Fibroblast of skin of right quadriceps (primary cell): ENCODE data around the gene LHPP.

Experiments
- DNase-seq: peaks from one replicate; pipeline ENCODE4 v3.0.0-alpha.2; 2013

LHPP gene

DNA sequence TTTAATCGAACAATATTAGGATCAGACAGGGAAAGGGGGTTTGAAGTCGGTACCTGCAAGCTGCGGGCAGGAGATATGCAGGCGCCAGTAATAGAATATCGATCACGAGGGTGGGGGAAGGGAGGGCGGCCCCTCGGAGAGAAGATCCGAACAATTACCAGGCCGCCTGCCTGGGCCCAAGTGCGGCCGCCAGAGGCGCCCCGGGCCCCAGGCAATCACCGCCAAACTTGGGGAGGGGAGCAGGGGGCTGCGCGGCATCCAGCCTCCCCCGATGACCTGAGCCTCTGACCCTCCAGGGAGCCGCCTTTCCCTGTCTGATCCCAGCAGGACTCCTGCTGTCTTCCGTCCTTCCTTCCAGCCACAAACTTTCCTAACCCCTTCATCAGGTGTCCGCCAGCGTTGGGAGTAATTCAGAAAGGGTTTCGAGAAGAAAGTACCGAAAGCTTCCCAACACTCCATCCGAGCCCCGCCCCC lies 12.9 kb upstream of the LHPP start:
- no peak for DNase-seq

DNA sequence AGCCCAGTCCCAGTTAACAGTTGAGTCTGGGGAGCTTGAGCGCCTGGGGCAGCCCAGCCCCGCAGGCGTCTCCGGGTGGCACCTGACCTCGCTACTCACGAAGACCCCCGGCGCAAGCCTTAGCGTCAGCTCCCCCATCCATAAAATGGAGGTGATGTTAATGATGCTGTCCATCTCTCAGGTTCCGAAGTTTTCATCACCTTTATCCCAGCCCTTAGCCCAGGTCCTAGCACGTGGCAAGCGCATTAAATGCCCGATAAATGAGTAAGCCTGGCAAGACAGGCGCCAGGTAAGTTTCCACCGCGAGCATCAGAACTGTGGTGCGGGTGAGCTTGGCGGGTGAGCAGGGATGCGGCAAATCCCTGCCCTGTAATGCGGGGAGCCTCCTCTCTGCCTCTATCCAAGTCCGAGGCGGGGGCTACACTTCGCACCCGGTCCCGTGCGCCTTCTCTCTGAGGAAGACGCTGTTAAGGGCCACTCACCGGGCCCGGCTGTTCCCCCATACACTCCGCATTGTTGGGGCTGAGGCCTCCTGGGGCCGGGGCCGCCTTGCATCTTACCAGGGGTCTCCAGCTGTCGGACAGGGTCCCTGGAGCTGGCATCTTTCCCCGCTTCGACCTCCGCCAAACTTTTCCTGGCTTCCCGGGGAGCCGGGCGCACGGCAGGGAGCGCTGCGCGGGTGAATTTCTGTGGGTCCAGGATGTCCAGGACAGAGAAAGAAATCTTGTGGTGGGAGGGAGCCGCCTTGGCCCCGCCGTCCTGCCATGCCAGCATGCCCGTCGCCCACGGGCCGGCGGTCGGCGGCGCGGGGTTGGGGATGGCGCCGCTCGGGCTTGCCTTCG lies 12.2 kb upstream of the LHPP start:
- no peak for DNase-seq

DNA sequence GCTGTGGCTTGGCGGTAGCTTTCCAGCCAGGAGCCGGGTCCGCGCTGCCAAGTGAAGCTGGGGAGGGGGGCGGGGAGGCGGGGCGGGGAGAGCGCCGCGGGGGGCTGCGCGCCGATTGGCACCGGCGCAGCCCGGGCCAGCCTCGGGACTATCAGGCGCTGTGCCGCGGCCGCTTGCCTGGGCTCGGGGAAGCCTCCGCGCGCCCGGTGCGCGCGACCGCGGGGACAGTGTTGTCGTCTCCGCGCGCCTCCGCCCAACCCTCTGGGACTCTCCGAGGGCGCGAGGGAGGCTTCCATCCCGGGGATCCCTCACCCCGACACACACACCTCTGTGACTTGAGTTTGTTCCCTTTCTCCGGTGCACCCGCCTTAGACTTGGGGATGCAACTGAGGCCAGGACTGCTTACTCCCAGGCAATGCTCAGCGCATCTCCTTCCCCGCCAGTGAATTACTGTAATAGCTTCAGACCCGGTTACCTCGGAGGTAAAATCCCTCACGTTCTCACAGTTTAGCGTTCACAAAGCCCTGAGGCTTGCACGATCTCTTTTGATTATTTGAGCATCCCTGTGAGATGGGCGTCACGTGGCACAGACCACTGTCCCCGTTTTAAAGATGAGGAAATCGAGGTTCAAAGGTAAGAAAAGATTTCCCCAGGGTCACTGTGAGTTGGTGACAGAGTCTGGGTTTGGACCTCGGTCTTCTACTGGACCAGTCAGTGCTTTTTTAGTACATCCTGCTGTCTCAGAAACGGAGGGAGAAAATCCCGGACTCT lies 11.4 kb upstream of the LHPP start, which contains the start of gene NKX1-2:
TSS of gene NKX1-2 (minus strand) at position 24 of the 771 bp plus-strand sequence. CDS start 92 bp downstream, outside the sequence.
- DNase-seq = no peak

DNA sequence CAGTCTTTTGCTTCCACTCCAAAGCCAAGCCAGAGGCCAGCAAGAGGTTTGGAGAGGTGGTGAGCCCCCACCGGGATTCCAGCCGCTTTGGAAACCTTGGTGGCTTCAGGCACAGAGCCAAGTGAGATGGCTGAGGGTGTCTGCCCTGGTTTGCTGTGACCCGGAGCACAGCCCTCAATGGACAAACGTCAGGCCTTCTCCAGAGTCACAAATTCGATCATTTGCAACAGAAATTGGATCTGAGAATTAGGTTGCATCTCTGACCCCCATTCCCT lies 10.9 kb upstream of the LHPP start:
- DNase-seq = no peak

DNA sequence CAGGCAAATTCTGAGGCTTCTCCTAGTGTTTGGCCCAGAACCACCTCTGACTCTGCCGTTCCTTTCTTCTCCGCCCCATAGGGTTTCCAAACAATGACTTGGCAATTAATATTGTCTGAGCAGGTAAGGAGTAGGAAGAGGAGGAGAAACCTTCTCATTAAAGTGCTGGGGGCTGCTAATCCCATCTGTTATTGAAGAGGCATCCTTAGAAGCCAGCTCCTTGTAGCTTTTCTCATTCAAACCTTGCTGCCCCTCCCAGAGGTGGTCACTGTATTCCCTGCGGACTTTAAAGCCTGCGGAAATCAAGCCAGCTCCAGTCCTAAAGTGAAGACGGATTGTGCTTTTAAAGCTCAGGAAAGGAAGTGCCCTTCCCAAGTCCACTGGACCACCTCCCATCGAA lies 10.3 kb upstream of the LHPP start:
- DNase-seq = no peak

DNA sequence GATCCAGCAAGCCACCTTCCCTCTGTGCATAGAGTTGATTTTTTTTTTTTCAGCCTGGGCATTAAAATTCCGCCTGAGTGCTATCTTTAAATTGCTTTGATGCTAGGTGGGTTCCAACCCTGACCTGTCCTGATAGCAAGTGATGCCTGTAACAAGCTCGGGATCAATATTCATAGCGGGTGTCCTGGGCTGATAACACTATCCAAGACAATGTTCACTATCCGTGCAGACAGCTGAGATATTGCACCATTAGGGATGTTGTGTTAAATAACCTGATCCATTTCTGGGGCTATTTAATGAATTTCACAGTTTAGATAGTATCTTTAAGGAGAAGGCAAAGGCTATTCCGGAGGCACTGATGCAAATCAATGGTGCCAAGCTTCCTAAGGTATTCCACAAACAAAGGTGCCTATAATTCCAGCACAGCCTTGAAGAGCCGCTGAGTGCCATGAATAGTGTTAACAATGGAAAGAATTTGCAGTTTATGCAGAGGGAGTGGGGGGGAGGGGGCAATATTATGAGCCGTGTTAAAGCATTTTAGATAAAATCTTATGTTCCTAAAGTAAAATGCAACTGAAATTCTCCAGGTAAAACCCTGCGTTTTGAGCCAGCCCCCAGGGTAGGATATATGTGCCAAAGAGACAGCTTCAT lies 7.5 kb upstream of the LHPP start:
- no peak for DNase-seq

DNA sequence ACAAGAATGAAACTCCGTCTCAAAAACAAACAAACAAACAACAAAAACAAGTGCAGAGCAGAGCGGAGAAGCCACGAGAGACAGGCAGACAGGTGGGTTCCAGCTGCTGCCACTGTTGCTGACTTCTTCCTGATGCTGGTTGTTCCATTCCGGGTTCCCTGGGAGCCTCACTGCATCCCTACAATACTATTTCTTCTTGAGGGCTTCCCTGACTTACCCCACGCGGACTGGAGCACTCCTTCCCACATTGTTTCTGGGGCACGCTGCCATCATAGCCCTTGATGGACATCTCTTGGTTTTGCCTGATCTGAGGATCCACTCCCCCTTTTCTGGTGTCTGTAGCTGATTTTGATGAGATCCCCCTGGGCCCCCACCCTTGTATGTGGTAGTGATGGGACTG lies 6.2 kb upstream of the LHPP start:
- DNase-seq = no peak

DNA sequence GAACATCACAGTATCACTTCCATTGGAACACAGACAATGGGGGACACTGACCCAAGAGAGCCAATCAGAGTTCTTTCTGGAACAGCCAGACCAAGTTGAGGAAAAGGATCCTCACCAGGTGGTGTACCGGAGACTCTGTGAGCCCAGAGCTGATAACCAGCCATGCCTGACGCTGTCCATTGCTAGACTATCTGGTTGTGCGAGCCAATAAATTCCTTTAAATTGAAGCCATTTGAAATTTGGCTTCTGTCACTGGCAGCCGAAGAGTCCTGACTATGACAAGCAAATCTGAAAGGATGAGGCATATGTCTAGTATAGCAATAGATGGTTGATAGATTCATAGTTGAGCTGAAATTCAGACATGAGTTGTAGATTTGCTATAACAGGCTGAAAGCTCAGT lies 3.1 kb upstream of the LHPP start:
- no peak for DNase-seq

DNA sequence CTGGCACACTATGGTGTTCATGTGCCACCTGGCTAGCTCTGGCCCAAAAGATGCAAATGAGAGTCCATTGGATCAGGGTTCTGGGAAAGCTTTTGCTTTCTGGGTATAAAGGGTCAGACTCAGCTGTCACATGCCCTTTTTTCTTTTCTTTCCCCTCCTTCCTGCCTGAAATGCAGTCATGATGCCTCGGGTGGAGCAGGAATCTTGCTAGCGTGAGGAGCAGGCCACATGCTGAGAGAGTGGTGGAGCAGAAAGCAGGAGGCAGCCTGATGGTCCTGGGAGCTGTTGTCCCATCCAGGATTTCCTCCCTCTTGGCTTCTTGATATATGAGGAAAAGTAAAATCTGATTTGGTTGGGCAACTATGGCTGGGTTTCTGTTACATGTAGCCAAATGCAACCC lies 2.7 kb upstream of the LHPP start:
- no peak for DNase-seq

DNA sequence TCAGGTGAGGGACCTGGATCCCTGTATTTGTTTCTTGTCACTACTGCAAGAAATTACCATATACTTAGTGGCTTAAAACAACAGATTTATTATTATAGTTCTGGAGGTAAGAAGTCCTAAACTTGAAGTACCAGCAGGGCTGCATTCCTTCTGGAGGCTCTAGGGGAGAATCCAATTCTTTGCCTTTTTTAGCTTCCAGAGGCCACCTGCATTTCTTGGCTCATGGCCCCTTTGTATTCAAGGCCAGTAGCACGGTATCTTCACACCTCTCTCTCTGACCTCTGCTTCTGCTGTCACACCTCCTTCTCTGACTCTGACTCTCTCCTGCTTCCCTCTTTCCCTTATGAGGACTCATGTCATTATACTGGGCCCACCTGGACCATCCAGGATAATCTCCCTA lies 2.2 kb upstream of the LHPP start:
- no peak for DNase-seq

DNA sequence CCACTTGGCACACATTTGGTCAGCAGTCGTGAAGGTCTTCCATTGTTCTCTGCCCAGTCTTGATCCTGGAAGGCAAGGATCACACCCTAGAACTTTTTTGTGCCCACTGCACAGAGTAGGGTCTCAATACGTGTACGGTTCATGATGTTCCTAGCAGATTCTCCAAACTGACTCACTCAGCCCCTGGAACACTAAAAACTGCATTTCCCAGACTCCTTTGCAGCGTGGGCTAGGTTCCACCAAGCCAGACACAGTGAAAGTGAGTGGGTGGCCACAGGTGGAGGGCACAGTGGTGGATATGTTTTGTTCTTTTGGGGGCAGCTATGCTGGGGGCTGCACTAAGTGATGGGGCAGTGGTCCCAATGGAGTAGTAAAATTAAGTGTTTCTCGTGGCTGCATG lies 1.5 kb upstream of the LHPP start:
- DNase-seq = no peak

DNA sequence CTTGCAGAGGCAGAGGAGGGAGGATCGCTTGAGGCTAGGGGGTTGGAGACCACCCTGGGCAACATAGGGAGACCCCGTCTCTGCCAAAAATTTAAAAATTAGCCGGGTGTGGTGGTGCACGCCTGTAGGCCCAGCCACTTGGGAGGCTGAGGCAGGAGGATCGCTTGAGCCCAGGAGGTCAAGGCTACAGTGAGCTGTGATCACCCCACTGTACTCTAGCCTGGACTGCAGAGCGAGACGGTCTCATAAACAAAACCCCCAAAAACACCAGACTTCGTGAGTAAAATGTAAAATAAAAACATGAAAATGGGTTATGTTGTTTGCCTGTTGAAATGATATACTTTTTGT lies 699 bp downstream of the LHPP start:
- DNase-seq = no peak

DNA sequence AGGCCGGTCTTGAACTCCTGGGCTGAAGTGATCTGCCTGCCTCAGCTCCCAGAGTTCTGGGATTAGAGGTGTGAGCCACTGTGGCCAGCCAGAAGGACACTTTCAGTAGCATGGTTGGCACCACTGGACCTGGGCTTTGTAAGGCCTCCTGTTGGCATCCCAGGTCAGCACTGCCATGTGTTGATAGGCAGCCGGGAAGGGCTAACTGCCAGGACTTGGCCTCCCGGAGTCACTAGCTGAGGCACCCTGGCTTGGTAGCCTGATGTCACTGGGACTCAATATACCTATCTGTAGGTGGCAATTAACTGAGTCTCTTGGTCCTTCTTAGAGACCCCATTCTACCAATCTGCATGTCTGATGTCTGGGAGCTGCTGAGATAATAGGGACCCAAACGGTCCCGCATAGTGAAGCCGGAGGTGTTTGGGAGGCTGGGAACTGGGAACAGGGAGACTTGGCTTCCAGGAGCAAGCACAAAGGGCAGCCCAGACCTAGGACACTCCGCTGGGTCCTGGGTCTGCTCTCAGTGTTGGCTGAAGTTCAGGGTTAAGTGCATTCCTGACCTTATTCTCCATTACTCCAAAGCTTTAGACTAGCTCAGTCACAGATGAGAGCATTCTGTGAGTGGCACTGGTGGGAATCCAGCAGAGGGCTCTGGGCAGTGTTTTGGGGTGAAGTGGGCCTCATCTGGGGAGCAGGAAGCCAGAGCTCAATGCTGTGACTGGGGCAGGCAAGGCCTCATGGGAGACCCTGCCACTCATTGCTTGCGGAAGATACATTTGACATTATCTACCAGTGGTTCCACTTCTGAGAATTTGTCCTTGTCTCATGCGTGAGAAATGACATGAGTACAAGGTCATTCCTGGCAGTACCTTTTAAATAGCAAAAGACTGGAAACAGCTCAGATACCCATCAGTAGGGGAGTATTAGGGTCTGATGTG lies 2.7 kb downstream of the LHPP start:
- no peak for DNase-seq

DNA sequence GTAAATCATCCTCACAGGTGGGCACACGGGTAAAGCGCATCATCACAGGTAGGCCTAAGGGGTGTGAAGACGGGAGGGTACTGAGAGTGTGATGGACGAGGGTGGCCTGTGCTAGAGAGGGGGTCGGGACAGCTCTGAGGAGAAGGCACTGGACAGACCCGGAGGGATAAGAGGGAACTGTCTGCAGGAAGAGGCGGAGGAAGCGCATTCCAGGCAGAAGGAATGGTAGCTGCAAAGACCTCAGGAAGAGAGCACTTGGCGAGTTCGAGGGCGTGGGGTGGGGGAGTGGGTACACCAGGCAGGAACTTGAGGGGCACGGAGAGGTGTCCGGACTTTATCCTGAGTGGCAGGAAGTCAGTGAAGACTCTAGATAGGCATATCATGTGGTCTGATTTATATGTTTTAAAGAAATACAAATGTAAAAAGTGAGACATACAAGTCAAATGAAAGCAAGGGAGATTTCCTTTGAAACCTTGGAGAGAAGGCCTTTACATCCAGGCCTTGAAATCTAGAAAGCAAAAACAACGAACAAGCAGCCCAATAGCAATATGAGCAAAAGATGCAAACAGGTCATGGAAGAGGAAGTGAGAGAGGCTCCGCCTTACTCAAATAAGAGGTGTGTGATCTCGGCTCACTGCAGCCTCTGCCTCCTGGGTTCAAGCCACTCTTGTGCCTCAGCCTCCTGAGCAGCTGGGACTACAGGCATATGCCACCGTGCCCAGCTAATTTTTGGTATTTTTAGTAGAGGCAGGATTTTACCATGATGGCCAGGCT lies 3.6 kb downstream of the LHPP start:
- no peak for DNase-seq

DNA sequence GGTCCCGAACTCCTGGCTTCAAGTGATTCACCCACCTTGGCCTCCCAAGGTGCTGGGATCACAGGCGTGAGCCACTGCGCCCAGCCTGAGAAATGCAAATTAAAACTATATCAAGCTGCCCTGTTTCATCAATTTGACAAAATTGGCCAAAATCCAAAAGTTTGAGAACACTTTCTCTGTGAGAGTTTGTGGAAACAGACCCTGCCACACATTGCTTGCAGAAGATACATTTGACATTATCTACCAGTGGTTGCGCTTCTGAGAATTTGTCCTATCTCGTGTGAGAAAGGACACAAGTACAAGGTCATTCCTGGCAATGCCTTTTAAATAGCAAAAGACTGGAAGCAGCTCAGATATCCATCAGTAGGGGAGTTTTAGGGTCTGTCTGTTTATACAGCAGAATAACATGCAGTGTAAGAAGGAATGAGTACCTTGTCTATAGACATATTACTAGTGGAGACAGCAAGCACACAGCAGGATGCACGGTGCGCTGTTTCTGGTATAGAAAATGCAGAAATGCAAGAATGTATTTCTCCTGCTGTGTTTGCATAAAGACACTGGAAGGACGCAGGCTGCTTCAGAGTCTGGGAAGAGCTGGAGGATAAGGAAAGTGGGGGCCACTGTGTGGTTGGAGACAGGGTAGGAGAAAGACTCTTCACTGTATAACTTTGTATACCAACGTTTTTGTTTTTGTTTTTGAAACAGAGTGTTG lies 4.3 kb downstream of the LHPP start:
- no peak for DNase-seq

DNA sequence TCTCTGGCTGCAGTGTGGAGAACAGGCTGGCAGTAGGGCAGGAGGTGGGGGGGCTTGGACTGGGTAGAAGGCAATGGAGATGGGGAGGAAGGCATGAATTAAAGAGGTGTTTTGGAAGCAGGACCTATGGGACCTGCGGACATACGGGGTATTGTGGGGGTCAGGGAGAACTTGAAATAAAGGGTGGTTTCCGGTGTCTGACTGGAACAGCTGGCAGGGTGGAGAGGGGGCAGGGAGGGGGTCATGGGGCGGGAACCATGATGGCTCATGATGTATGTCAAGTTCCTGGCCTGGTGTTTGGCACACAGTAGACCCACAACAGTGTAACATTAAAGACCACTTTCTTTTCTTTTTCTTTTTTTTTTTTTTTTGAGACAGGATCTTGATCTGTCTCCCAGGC lies 5.5 kb downstream of the LHPP start:
- no peak for DNase-seq

DNA sequence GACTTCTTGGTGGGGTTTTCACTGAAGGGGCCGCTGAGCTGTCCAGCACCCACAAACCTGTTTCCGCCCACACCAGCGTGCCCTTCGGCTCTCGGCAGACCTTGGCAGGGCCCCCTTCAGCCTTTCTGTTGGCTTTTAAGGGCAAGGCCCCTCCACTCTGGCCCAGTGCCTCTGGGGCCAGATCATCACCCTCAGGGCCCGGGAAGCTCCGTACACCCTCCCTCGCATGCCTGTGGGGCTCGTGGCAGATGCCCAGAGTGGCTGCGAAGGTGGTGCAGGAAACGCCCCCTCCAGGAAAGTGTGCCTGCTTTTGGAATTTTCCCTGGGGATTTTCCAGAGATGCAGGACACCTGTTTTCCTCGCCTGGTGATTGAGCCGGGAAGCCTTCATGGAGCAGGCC lies 7.0 kb downstream of the LHPP start:
- DNase-seq = no peak

DNA sequence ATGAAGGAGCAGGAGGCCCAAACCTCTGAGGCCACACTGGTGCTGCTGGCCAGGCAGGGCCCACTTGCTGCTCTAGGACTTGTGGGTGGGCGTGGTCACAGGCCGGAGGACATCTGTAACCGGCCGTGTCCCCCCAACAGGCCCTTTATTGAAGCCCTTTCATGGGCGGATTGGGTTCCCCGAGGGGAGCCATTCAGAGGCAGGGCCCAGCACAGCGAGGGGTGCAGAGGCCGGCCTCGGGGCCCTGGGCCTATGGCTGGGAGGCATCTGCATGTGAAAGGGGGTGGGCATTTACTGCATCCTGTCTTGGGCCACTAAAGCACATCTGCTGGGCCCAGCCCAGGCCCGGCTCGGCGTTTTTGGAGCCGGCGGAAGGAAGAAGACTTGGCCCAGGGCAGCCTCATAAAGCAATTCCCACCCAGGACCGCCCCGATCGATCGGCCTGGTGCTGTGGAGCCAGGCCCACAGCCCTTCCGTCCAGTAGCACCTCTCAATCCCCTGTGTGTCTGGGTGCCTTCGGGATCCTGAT lies 8.4 kb downstream of the LHPP start:
- DNase-seq = no peak

DNA sequence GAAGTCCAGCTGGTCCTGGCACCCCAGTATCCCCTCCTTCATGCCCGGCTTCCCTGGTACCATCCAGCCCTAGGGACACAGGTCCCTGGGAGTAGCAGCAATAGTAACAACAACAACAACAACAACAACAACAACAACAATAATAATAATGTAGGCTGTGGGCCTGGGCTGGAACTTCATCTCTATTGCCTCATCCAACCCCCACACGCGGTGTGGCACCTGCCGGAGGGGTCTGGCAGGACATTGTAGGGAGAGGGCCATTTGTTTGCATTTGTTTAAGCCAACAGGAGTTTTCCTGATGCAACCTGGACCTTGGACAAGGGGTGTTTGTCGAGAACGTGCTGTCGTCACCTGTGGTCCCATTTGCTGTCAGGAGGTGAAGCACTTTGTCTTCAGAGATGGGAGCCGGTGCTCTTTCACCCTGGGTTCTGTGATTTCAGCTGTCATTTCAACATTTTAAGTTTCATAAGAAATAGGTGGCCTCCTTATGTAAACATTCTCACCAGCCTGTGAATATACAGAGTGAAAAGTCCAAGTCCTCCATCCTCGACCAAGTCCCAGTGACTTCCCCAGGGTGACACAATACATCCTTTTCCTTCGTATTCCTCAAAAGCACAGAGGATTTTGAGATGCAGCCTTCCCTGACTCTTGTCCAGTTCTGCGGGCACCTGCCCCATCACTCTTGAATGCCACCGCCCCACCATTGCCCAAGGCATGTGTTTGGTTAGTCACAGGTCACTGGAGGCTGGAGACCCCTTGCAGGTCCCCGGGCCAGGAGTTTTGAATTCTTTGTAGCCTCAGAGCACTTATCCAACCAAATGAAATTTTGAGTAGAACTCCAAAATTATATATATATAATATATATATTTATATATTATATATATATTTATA lies 9.2 kb downstream of the LHPP start:
- DNase-seq = no peak

DNA sequence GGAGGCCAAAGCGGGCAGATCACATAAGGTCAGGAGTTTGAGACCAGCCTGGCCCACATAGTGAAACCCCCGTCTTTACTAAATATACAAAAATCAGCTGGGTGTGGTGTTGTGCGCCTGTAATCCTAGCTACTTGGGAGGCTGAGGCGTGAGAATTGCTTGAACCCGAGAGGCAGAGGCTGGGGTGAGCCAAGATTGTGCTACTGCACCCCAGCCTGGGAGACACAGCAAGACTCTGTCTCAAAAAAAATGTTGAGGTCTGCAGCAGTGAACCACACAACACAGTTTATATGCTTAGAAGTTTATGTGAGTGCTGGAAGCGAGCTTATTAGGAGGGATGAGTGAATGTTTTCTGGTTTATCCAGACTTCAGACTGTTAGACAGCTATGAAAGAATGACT lies 10.4 kb downstream of the LHPP start:
- no peak for DNase-seq
